Measurements from ENCODE around the gene FUT8. TPM values are rescaled to one million over a fixed set of nuclear protein-coding genes. Genes with fewer than 3 reads are reported as not detected.
"Not testable (repeated sequence)": the region's sequence is repeated elsewhere in the genome, so short reads cannot be mapped to it uniquely, and the experiment has no call there.

Gene FUT8
- total RNA-seq, 6 experiments from 2014 or later: 59.5 to 70.4 (median 63.8) TPM

DNA sequence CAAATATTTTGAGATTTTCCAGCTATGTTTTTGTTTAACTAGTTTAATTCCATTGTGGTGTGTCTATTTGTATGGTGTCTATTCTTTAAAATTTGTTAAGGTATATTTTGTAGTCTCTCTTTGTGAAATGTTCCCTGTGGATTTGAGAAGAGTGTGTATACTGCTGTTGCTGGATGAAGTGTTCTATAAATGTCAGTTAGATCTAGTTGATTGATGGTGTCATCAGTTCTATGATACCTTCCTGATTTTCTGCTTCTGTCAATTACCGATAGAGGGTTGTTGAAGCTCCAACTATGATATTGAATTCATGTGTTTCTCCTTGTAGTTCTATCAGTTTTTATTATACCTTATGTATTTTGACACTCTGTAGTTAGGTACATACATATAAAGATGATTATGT lies 53.1 kb downstream of the FUT8 start:
- Mint-ChIP-seq H3K4me1 (ENCODE audit: low read depth) (peaks cover 38% of the 10 kb centered on the region), H3K4me3 (no peak overlapping the region), H3K36me3 (ENCODE audit: low read depth) (peaks cover 9% of the 10 kb centered on the region), H3K9me3 (no peaks in the 10 kb centered on the region), H3K27ac (no peak overlapping the region), H3K27me3 (ENCODE audit: insufficient read depth) (no peaks in the 10 kb centered on the region)
- TF ChIP-seq, protein P1, sequence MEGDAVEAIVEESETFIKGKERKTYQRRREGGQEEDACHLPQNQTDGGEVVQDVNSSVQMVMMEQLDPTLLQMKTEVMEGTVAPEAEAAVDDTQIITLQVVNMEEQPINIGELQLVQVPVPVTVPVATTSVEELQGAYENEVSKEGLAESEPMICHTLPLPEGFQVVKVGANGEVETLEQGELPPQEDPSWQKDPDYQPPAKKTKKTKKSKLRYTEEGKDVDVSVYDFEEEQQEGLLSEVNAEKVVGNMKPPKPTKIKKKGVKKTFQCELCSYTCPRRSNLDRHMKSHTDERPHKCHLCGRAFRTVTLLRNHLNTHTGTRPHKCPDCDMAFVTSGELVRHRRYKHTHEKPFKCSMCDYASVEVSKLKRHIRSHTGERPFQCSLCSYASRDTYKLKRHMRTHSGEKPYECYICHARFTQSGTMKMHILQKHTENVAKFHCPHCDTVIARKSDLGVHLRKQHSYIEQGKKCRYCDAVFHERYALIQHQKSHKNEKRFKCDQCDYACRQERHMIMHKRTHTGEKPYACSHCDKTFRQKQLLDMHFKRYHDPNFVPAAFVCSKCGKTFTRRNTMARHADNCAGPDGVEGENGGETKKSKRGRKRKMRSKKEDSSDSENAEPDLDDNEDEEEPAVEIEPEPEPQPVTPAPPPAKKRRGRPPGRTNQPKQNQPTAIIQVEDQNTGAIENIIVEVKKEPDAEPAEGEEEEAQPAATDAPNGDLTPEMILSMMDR (IDR thresholded peaks at IDR 0.05): no peak
- no peak for DNase-seq

DNA sequence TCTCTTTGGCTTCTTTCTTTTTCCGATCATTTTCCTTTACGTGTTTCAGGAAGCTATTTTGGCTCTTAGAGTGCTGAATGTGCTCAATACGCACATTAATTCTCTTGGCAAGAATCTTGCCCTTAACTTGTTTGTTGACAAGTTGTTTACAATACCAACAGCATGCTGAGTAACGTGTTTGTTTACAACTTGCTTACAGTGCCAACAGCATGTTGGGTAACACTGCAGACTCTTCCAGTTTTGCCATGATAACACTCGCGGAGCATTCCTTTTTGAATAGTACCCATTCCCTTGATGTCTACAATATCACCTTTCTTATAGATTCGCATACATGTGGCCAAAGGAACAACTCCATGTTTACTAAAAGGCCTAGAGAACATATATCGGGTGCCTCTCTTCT lies 55.4 kb downstream of the FUT8 start:
- H3K9me3 Mint-ChIP-seq; DNase-seq; H3K27ac Mint-ChIP-seq; H3K4me3 Mint-ChIP-seq; H3K27me3 Mint-ChIP-seq (ENCODE audit: insufficient read depth); H3K36me3 Mint-ChIP-seq (ENCODE audit: low read depth): not testable (repeated sequence)
- peaks cover 24% of the 10 kb centered on the region for H3K4me1 Mint-ChIP-seq (ENCODE audit: low read depth)

DNA sequence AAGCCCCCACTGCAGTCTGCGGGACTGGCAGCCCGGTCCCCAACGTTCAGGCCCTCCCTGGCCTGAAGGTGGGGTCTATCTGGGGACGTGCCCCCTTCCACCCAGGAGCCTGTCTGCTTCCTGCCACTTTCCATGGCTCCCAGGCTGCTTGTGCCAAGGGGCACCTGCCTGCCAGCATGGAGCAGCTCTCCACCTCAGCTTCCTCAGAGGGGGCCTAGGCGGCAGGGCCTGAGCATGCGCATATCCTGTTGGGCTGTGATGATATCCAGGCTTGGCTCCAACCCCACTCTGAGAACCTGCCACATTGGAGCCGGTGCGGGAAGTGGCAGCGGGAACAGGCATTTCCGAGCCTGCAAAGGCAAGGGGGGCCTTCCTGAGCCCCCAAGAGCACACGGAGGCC lies 57.4 kb downstream of the FUT8 start:
- no peak for DNase-seq
- no peak overlapping the region for H3K27ac Mint-ChIP-seq
- H3K27me3 Mint-ChIP-seq (ENCODE audit: insufficient read depth): no peaks in the 10 kb centered on the region
- no peaks in the 10 kb centered on the region for H3K9me3 Mint-ChIP-seq
- no peak overlapping the region for H3K4me3 Mint-ChIP-seq
- H3K36me3 Mint-ChIP-seq (ENCODE audit: low read depth): peaks cover 7% of the 10 kb centered on the region; the same call in 1 of the 2 replicates
- TF ChIP-seq, protein P1 (IDR thresholded peaks at IDR 0.05): no peak
- H3K4me1 Mint-ChIP-seq (ENCODE audit: low read depth): peaks cover 15% of the 10 kb centered on the region

DNA sequence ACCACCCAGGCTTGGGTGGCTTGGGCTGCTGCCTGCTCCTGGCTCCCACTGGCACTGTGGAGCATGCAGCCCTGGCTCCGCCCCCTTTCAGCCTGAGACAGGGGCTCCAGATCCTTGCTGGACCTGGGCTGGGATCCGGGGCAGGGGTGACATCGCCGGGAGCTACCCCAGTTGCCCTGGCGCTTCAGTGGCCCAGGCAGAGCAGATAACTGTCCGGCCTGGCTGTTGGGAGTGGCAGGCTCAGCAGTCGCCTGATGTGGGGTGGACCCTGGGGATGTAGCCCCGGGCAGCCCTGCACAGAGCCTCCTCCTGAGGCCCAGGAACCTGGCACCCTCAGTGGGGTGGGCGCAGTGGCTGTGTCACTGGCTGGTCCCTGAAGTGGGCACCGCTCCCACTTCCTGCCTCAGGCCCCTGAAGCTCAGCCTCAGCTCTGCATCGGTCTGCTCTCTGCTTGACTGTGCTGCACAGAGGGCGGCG lies 57.9 kb downstream of the FUT8 start:
- no peaks in the 10 kb centered on the region for H3K27me3 Mint-ChIP-seq (ENCODE audit: insufficient read depth)

DNA sequence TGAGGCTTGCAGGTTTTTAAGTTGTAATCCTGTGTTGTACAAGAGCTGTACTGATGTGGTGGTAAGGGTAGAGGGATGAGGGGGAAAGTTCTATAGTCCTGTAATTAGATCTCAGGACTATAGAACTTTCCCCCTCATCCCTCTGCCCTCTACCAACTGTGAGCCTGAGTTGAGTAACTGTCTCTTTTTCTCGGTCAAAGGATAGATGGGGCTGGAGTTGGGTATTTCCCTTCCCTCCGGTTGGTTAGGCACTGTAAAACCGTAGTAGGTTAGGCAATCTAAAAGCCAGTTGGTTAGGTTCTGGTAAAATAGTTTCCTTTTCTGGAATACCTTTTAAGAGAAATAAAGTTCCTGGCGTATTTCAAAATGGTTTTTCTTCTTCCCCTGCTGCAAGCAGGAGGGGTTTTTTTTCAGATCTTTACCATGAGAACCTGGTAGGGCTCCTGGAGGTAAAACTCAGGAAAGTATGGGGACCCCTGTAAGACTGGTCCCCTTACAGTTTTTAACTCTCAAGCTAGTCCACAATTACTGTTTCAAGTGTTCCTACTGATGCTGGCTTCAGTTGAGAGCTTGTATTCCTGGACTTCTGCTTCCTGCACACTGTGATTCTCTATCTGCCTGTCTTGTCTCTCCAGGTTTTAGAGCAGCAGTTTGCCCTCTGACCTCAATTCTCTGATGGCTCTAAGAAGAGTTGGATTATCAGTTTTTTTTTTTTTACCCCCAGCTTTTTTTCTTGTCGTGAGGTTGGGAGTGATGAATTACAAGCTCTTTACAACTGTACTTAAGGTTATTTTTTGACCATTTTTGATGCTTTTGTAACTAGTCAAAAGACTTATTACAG lies 58.7 kb downstream of the FUT8 start:
- Mint-ChIP-seq H3K4me3 (no peak overlapping the region), H3K27ac (peak overlapping the region; percentile 37), H3K9me3 (no peaks in the 10 kb centered on the region), H3K4me1 (ENCODE audit: low read depth) (peaks cover 9% of the 10 kb centered on the region), H3K36me3 (ENCODE audit: low read depth) (peaks cover 7% of the 10 kb centered on the region; the same call in 1 of the 2 replicates), H3K27me3 (ENCODE audit: insufficient read depth) (no peaks in the 10 kb centered on the region)
- DNase-seq: no peak
- TF ChIP-seq, protein P1 (IDR thresholded peaks at IDR 0.05): no peak

More for the DNA sequence above, 57.9 kb downstream of the FUT8 start:
- peaks cover 13% of the 10 kb centered on the region for H3K4me1 Mint-ChIP-seq (ENCODE audit: low read depth)
- no peak overlapping the region for H3K4me3 Mint-ChIP-seq
- no peak for DNase-seq
- H3K9me3 Mint-ChIP-seq: no peaks in the 10 kb centered on the region
- peaks cover 7% of the 10 kb centered on the region; the same call in 1 of the 2 replicates for H3K36me3 Mint-ChIP-seq (ENCODE audit: low read depth)
- no peak overlapping the region for H3K27ac Mint-ChIP-seq
- TF ChIP-seq, protein P1 (IDR thresholded peaks at IDR 0.05): no peak

DNA sequence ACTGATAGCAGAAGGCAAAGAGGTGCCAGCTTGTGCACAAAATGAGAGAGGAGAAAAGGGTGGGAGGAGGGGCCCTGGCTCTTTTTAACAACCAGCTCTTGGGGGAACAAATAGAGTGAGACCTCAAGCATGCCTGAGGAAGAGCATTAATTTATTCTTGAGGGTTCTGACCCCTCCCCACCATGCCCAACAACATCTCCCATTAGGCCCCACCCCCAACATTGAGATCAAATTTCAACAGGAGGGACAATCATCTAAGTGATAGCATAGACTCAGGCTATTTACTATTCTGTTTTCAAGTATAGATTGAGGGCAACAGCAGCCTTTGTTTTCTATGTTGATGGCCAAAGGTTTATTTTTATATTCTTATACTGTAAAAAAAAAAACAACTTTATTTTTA lies 59.7 kb downstream of the FUT8 start:
- H3K4me3 Mint-ChIP-seq: no peak overlapping the region
- H3K9me3 Mint-ChIP-seq: no peaks in the 10 kb centered on the region
- H3K27ac Mint-ChIP-seq: no peak overlapping the region
- TF ChIP-seq, protein P1 (IDR thresholded peaks at IDR 0.05): no peak
- 0 out of 2 replicates have a peak, but pooled peaks cover 3% of the 10 kb centered on the region for H3K36me3 Mint-ChIP-seq (ENCODE audit: low read depth)
- no peak for DNase-seq
- peaks cover 9% of the 10 kb centered on the region for H3K4me1 Mint-ChIP-seq (ENCODE audit: low read depth)
- H3K27me3 Mint-ChIP-seq (ENCODE audit: insufficient read depth): no peaks in the 10 kb centered on the region

Data from HFFc6 (cell line).